Measurements from ENCODE around the gene OR51F2.

DNA sequence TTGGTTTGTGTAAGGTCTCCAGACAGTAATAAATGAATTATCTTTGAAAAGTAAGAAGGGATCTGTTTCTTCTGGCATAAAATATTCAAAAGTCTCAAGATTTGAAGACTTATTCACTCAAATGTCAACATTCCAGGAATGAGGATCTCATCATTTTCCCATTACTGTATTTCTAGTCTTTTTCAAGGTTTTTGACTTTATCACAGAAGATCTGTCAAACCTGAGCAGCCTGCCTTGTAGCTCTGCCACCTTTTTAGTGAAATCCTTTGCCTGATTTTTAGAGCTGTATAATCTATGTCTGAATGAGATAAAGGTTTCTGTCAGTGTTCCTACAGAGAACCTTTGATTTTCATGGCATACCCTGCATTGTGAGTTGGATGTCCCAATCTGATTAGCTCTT lies 4.0 kb downstream of the OR51F2 start:
- TF ChIP-seq CTCF (IDR thresholded peaks at IDR 0.05; ENCODE audit: poor library complexity, severe bottlenecking): no peak
- TF ChIP-seq EZH2 (IDR thresholded peaks at IDR 0.05; ENCODE audit: borderline replicate concordance, insufficient read depth, low read length, poor library complexity, severe bottlenecking): no peak
- TF ChIP-seq RAD21 (conservative IDR thresholded peaks at IDR 0.05): no peak
- TF ChIP-seq POLR2AphosphoS5 (IDR thresholded peaks at IDR 0.05): peak; percentile 27
- no peak for TF ChIP-seq TAF1 (IDR thresholded peaks at IDR 0.05; ENCODE audit: low read depth)
- TF ChIP-seq MXI1 (conservative IDR thresholded peaks at IDR 0.05; ENCODE audit: poor library complexity, severe bottlenecking): no peak
- TF ChIP-seq EP300 (conservative IDR thresholded peaks at IDR 0.05; ENCODE audit: poor library complexity, severe bottlenecking): peak; percentile 69
- TF ChIP-seq, protein P1, sequence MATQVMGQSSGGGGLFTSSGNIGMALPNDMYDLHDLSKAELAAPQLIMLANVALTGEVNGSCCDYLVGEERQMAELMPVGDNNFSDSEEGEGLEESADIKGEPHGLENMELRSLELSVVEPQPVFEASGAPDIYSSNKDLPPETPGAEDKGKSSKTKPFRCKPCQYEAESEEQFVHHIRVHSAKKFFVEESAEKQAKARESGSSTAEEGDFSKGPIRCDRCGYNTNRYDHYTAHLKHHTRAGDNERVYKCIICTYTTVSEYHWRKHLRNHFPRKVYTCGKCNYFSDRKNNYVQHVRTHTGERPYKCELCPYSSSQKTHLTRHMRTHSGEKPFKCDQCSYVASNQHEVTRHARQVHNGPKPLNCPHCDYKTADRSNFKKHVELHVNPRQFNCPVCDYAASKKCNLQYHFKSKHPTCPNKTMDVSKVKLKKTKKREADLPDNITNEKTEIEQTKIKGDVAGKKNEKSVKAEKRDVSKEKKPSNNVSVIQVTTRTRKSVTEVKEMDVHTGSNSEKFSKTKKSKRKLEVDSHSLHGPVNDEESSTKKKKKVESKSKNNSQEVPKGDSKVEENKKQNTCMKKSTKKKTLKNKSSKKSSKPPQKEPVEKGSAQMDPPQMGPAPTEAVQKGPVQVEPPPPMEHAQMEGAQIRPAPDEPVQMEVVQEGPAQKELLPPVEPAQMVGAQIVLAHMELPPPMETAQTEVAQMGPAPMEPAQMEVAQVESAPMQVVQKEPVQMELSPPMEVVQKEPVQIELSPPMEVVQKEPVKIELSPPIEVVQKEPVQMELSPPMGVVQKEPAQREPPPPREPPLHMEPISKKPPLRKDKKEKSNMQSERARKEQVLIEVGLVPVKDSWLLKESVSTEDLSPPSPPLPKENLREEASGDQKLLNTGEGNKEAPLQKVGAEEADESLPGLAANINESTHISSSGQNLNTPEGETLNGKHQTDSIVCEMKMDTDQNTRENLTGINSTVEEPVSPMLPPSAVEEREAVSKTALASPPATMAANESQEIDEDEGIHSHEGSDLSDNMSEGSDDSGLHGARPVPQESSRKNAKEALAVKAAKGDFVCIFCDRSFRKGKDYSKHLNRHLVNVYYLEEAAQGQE (IDR thresholded peaks at IDR 0.05; ENCODE audit: borderline replicate concordance): peak; percentile 78
